ENCODE data around the gene HNRNPK. TPM values are rescaled to one million over a fixed set of nuclear protein-coding genes. Genes with fewer than 3 reads are reported as not detected.

Gene HNRNPK
- total RNA-seq, 2 donors from 2014 or later: 273 to 345 TPM

DNA sequence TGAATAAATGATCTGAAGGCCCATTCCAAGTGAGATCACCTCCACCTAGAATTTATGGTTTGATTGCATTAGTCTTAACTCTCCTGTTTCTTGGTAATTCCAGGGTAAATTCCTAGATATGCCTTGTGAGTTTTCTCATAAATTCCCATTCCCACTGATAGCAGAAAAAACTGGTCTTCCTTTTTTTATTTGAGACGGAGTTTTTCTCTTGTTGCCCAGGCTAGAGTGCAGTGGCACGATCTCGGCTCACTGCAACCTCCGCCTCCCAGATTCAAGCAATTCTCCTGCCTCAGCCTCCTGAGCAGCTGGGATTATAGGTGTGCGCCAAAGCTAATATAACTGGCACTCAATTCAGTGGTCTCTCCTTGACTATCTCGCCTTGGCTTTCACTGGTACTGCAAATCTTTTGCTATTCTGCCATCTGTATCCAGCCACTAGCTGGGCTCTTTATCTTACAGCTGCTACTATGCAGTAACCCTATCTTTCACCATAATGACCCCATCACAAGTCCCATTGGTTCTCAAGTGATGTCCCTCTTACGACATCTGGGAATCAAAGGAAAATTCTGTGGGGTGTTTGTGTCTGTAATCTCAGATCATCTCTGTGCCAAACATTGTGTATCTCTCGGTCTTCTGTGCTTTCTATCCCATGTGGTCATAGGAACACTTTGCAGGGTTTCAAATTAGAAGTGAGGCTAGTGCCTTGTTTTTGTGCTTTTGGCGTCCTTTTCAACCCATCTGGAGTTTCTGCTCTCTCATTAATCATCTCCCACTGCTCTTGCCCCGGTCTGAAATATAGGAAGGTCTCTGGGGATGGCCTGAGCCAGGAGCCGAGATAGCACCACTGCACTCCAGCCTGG lies 14.4 kb downstream of the HNRNPK start:
- H3K9me3 ChIP-seq: no peaks in the 10 kb centered on the region
- TF ChIP-seq, protein P1, sequence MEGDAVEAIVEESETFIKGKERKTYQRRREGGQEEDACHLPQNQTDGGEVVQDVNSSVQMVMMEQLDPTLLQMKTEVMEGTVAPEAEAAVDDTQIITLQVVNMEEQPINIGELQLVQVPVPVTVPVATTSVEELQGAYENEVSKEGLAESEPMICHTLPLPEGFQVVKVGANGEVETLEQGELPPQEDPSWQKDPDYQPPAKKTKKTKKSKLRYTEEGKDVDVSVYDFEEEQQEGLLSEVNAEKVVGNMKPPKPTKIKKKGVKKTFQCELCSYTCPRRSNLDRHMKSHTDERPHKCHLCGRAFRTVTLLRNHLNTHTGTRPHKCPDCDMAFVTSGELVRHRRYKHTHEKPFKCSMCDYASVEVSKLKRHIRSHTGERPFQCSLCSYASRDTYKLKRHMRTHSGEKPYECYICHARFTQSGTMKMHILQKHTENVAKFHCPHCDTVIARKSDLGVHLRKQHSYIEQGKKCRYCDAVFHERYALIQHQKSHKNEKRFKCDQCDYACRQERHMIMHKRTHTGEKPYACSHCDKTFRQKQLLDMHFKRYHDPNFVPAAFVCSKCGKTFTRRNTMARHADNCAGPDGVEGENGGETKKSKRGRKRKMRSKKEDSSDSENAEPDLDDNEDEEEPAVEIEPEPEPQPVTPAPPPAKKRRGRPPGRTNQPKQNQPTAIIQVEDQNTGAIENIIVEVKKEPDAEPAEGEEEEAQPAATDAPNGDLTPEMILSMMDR (IDR thresholded peaks at IDR 0.05): no peak
- H3K4me1 ChIP-seq: peaks cover 0 to 3% of the 10 kb centered on the region in 2 donors
- H3K27me3 ChIP-seq: no peaks in the 10 kb centered on the region
- DNase-seq (ENCODE audit: low spot score): no peak
- H3K27ac ChIP-seq: no peak overlapping the region
- peaks cover 23% of the 10 kb centered on the region for H3K36me3 ChIP-seq
- no peak overlapping the region for H3K4me3 ChIP-seq

GRCh38 chr9:83964973-83965349 lies 15.1 kb downstream of the HNRNPK start:
- Histone ChIP-seq H3K4me1 (peaks cover 0 to 3% of the 10 kb centered on the region in 2 donors), H3K36me3 (peaks cover 17% of the 10 kb centered on the region), H3K27ac (no peak overlapping the region), H3K9me3 (no peaks in the 10 kb centered on the region), H3K4me3 (no peak overlapping the region), H3K27me3 (no peaks in the 10 kb centered on the region)
- TF ChIP-seq, protein P1 (IDR thresholded peaks at IDR 0.05): no peak
- DNase-seq (ENCODE audit: low spot score): no peak

- no peaks in the 10 kb centered on the region for H3K9me3 ChIP-seq
- H3K36me3 ChIP-seq: no peaks in the 10 kb centered on the region
- no peak for DNase-seq (ENCODE audit: low spot score)
- H3K4me1 ChIP-seq: no peaks in the 10 kb centered on the region
- TF ChIP-seq, protein P1 (IDR thresholded peaks at IDR 0.05): no peak
- no peak overlapping the region for H3K27ac ChIP-seq
- H3K27me3 ChIP-seq: no peaks in the 10 kb centered on the region
- no peak overlapping the region for H3K4me3 ChIP-seq
Observed at GRCh38 chr9:83962165-83962564, 17.9 kb downstream of the HNRNPK start.

GRCh38 chr9:83960991-83961390 lies 19.0 kb downstream of the HNRNPK start:
- Histone ChIP-seq H3K27me3 (no peaks in the 10 kb centered on the region), H3K9me3 (no peaks in the 10 kb centered on the region), H3K36me3 (no peaks in the 10 kb centered on the region), H3K4me1 (peaks cover 0 to 2% of the 10 kb centered on the region in 2 donors), H3K4me3 (no peak overlapping the region), H3K27ac (no peak overlapping the region)
- TF ChIP-seq, protein P1 (IDR thresholded peaks at IDR 0.05): no peak
- DNase-seq (ENCODE audit: low spot score): no peak

- Histone ChIP-seq H3K9me3 (no peaks in the 10 kb centered on the region), H3K27me3 (no peaks in the 10 kb centered on the region), H3K4me3 (no peak overlapping the region), H3K36me3 (peaks cover 6% of the 10 kb centered on the region), H3K27ac (no peak overlapping the region), H3K4me1 (peaks cover 5 to 14% of the 10 kb centered on the region in 2 donors)
- no peak for DNase-seq (ENCODE audit: low spot score)
- TF ChIP-seq, protein P1 (IDR thresholded peaks at IDR 0.05): no peak
Observed at GRCh38 chr9:83959061-83959460, 21.0 kb downstream of the HNRNPK start.

GRCh38 chr9:83957248-83957513 lies 22.8 kb downstream of the HNRNPK start:
- DNase-seq (ENCODE audit: low spot score): no peak
- Histone ChIP-seq H3K27ac (peak overlapping the region; percentile 81 to 85), H3K9me3 (no peaks in the 10 kb centered on the region), H3K4me1 (peaks cover 5 to 14% of the 10 kb centered on the region in 2 donors), H3K4me3 (peak overlapping the region; percentile 56 to 73), H3K36me3 (peaks cover 12% of the 10 kb centered on the region), H3K27me3 (no peaks in the 10 kb centered on the region)
- TF ChIP-seq, protein P1 (IDR thresholded peaks at IDR 0.05): no peak
